Mesendoderm (in vitro differentiated cells): ENCODE data around the gene AP4S1.
"Not testable (repeated sequence)": the region's sequence is repeated elsewhere in the genome, so short reads cannot be mapped to it uniquely, and the experiment has no call there.

Experiments
- DNase-seq: peaks from one replicate; pipeline ENCODE4 v3.0.0; 2013
- H2AK5ac ChIP-seq: 2 replicates; pipeline ENCODE4 v1.6.1; 2013; ENCODE audit warnings: low read length, inconsistent platforms
- H2BK120ac ChIP-seq: 2 replicates; pipeline ENCODE4 v1.6.1; 2013; ENCODE audit warnings: low read depth, mild to moderate bottlenecking, low read length, moderate library complexity, mixed read lengths
- H2BK15ac ChIP-seq: replicated peaks from 2 replicates; pipeline ENCODE4 v1.6.1; 2013; ENCODE audit warnings: low read depth, mild to moderate bottlenecking, moderate library complexity
- H2BK5ac ChIP-seq: 2 replicates; pipeline ENCODE4 v1.6.1; 2013; ENCODE audit warnings: low read length, inconsistent platforms
- H3K18ac ChIP-seq: 2 replicates; pipeline ENCODE4 v1.6.1; 2013; ENCODE audit warnings: mild to moderate bottlenecking, low read length, mixed read lengths
- H3K23ac ChIP-seq: one replicate; pipeline ENCODE4 v1.6.1; 2013; ENCODE audit warnings: low read length
- H3K27ac ChIP-seq: 2 replicates; pipeline ENCODE4 v1.5.1; 2013; ENCODE audit warnings: low read depth, mild to moderate bottlenecking, inconsistent platforms, low read length, moderate library complexity
- H3K27me3 ChIP-seq: 2 replicates; pipeline ENCODE4 v1.6.1; 2013; ENCODE audit warnings: low read length, control low read depth, mild to moderate bottlenecking, inconsistent platforms; ENCODE audit not compliant: insufficient read depth, poor library complexity
- H3K36me3 ChIP-seq: 2 replicates; pipeline ENCODE4 v1.6.1; 2013; ENCODE audit warnings: low read length, inconsistent platforms; ENCODE audit not compliant: control insufficient read depth, insufficient read depth
- H3K4ac ChIP-seq: one replicate; pipeline ENCODE4 v1.6.1; 2013; ENCODE audit warnings: low read depth, mild to moderate bottlenecking, low read length, moderate library complexity
- H3K4me1 ChIP-seq: 2 replicates; pipeline ENCODE4 v1.6.1; 2013; ENCODE audit warnings: low read depth, low read length, inconsistent platforms; ENCODE audit not compliant: control insufficient read depth
- H3K4me2 ChIP-seq: 2 replicates; pipeline ENCODE4 v1.6.1; 2013; ENCODE audit warnings: low read length
- H3K4me3 ChIP-seq: 2 replicates; pipeline ENCODE4 v1.5.1; 2013; ENCODE audit warnings: mild to moderate bottlenecking, low read length
- H3K56ac ChIP-seq: one replicate; pipeline ENCODE4 v1.6.1; 2013; ENCODE audit warnings: low read length
- H3K79me1 ChIP-seq: 2 replicates; pipeline ENCODE4 v1.6.1; 2013; ENCODE audit warnings: low read length, inconsistent platforms
- H3K79me2 ChIP-seq: 2 replicates; pipeline ENCODE4 v1.6.1; 2013; ENCODE audit warnings: mild to moderate bottlenecking, low read length; ENCODE audit not compliant: control insufficient read depth, insufficient read depth
- H3K9ac ChIP-seq: 2 replicates; pipeline ENCODE4 v1.6.1; 2013; ENCODE audit warnings: low read length, inconsistent platforms
- H4K5ac ChIP-seq: one replicate; pipeline ENCODE4 v1.6.1; 2013; ENCODE audit warnings: low read length
- H4K8ac ChIP-seq: one replicate; pipeline ENCODE4 v1.6.1; 2013; ENCODE audit warnings: low read depth, mild to moderate bottlenecking, control low read depth, low read length, moderate library complexity
- WGBS: extraction: QIAGEN DNeasy Blood & Tissue Kit; methylation state at CpG from one replicate; pipeline ENCODE4 v1.1.7; 2013; ENCODE audit warnings: low lambda C conversion rate, missing lambda C conversion rate; ENCODE audit not compliant: insufficient coverage; ENCODE audit errors: extremely low coverage; 5-methylcytosine and 5-hydroxymethylcytosine counted together

AP4S1 gene

GRCh38 chr14:31045501-31046080, 20.1 kb downstream of the AP4S1 start:
- no peak for DNase-seq
- Histone ChIP-seq H3K18ac (no peak overlapping the region), H2BK15ac (no peak overlapping the region), H3K4me1 (peaks cover 2% of the 10 kb centered on the region), H3K27ac (no peak overlapping the region), H3K36me3 (no peaks in the 10 kb centered on the region), H3K79me2 (no peaks in the 10 kb centered on the region), H2BK120ac (no peak overlapping the region), H2AK5ac (no peak overlapping the region), H3K4ac (no peak overlapping the region), H3K27me3 (no peaks in the 10 kb centered on the region), H4K8ac (no peak overlapping the region), H3K4me2 (no peak overlapping the region), H3K23ac (no peak overlapping the region), H3K56ac (no peak overlapping the region), H3K4me3 (no peak overlapping the region), H3K9ac (no peak overlapping the region), H4K5ac (no peak overlapping the region), H3K79me1 (no peaks in the 10 kb centered on the region), H2BK5ac (no peak overlapping the region)
- WGBS, result no CpG with 5 or more reads among the region's 8 CpGs

GRCh38 chr14:31047503-31047902, 22.1 kb downstream of the AP4S1 start:
- Histone ChIP-seq H3K36me3 (no peaks in the 10 kb centered on the region), H3K27ac (no peak overlapping the region), H4K5ac (no peak overlapping the region), H3K27me3 (no peaks in the 10 kb centered on the region), H2BK5ac (no peak overlapping the region), H3K18ac (no peak overlapping the region), H2BK15ac (no peak overlapping the region), H3K4ac (no peak overlapping the region), H2AK5ac (no peak overlapping the region), H3K56ac (no peak overlapping the region), H2BK120ac (no peak overlapping the region), H3K9ac (no peak overlapping the region), H4K8ac (no peak overlapping the region), H3K4me1 (peaks cover 2% of the 10 kb centered on the region), H3K4me2 (no peak overlapping the region), H3K79me2 (no peaks in the 10 kb centered on the region), H3K23ac (no peak overlapping the region), H3K4me3 (no peak overlapping the region), H3K79me1 (no peaks in the 10 kb centered on the region)
- DNase-seq, result no peak
- WGBS, result no CpG with 5 or more reads among the region's 10 CpGs

- Histone ChIP-seq H3K79me2 (no peaks in the 10 kb centered on the region), H3K36me3 (no peaks in the 10 kb centered on the region), H3K4me3 (no peak overlapping the region), H3K4ac (no peak overlapping the region), H2AK5ac (no peak overlapping the region), H3K23ac (no peak overlapping the region), H2BK15ac (no peak overlapping the region), H3K79me1 (no peaks in the 10 kb centered on the region), H4K8ac (no peak overlapping the region), H3K56ac (no peak overlapping the region), H4K5ac (no peak overlapping the region), H2BK120ac (no peak overlapping the region), H3K4me1 (no peaks in the 10 kb centered on the region), H3K27me3 (no peaks in the 10 kb centered on the region), H3K27ac (no peak overlapping the region), H3K4me2 (no peak overlapping the region), H3K9ac (no peak overlapping the region), H2BK5ac (no peak overlapping the region), H3K18ac (no peak overlapping the region)
- DNase-seq, result no peak
- no CpG with 5 or more reads among the region's 7 CpGs for WGBS
Measured at GRCh38 chr14:31051023-31051422, 25.6 kb downstream of the AP4S1 start.

- no peaks in the 10 kb centered on the region for H3K27me3 ChIP-seq
- H3K4ac ChIP-seq, result no peak overlapping the region
- H3K4me3 ChIP-seq, result no peak overlapping the region
- no peak overlapping the region for H2BK5ac ChIP-seq
- no peak overlapping the region for H2BK15ac ChIP-seq
- H3K4me2 ChIP-seq, result no peak overlapping the region
- no peak overlapping the region for H3K9ac ChIP-seq
- H3K79me1 ChIP-seq, result no peaks in the 10 kb centered on the region
- no peak overlapping the region for H3K18ac ChIP-seq
- H2AK5ac ChIP-seq, result no peak overlapping the region
- no CpG with 5 or more reads among the region's 4 CpGs for WGBS
- no peak overlapping the region for H3K27ac ChIP-seq
- H2BK120ac ChIP-seq, result no peak overlapping the region
- no peak overlapping the region for H3K56ac ChIP-seq
- H3K23ac ChIP-seq, result no peak overlapping the region
- no peak overlapping the region for H4K8ac ChIP-seq
- no peak for DNase-seq
- H3K79me2 ChIP-seq, result no peaks in the 10 kb centered on the region
- no peaks in the 10 kb centered on the region for H3K36me3 ChIP-seq
- H4K5ac ChIP-seq, result no peak overlapping the region
- H3K4me1 ChIP-seq, result no peaks in the 10 kb centered on the region
Measured at GRCh38 chr14:31051511-31051910, 26.1 kb downstream of the AP4S1 start.

- H3K9ac ChIP-seq, H3K36me3 ChIP-seq, H3K27me3 ChIP-seq, H3K56ac ChIP-seq, H3K79me1 ChIP-seq, H2AK5ac ChIP-seq, H3K23ac ChIP-seq, H3K18ac ChIP-seq, H4K5ac ChIP-seq, H2BK5ac ChIP-seq, H3K4me3 ChIP-seq, H3K4me2 ChIP-seq, H2BK15ac ChIP-seq, H2BK120ac ChIP-seq, H4K8ac ChIP-seq, H3K79me2 ChIP-seq, H3K27ac ChIP-seq, DNase-seq, H3K4ac ChIP-seq, H3K4me1 ChIP-seq: not testable (repeated sequence)
- no CpG with 5 or more reads among the region's 9 CpGs for WGBS
Measured at GRCh38 chr14:31052905-31053586, 27.6 kb downstream of the AP4S1 start.

- H3K27ac ChIP-seq, result no peak overlapping the region
- WGBS, result no CpG with 5 or more reads among the region's 1 CpG
Measured at GRCh38 chr14:31057035-31057434, 31.6 kb downstream of the AP4S1 start.

More at GRCh38 chr14:31057035-31057434, 31.6 kb downstream of the AP4S1 start:
- no peak overlapping the region for H3K56ac ChIP-seq
- H3K18ac ChIP-seq, result peak overlapping the region; percentile 18
- DNase-seq, result no peak
- H3K4me2 ChIP-seq, result no peak overlapping the region
- peaks cover 16% of the 10 kb centered on the region for H3K4me1 ChIP-seq
- peak overlapping the region; percentile 32 for H2BK120ac ChIP-seq
- no peak overlapping the region for H4K5ac ChIP-seq
- no peaks in the 10 kb centered on the region for H3K27me3 ChIP-seq
- H2AK5ac ChIP-seq, result no peak overlapping the region
- no peak overlapping the region for H3K4ac ChIP-seq
- H2BK15ac ChIP-seq, result peak overlapping the region; percentile 57
- no peak overlapping the region for H3K4me3 ChIP-seq
- H3K36me3 ChIP-seq, result no peaks in the 10 kb centered on the region
- no peaks in the 10 kb centered on the region for H3K79me2 ChIP-seq
- no peak overlapping the region for H4K8ac ChIP-seq
- no peak overlapping the region for H2BK5ac ChIP-seq
- H3K9ac ChIP-seq, result no peak overlapping the region
- no peak overlapping the region for H3K23ac ChIP-seq
- peaks cover 1% of the 10 kb centered on the region for H3K79me1 ChIP-seq
